Suprapubic skin (tissue), 4 donors: ENCODE data around the gene DEUP1. TPM values are rescaled to one million over a fixed set of nuclear protein-coding genes. Genes with fewer than 3 reads are reported as not detected.

Experiments used
- total RNA-seq, 4 donors: library from RNA; depleted of rRNA; stranded (reverse); fragments of >200 nt; gene quantifications; one replicate each; pipeline ENCODE4 v1.1.0, GENCODE V29; 2016

Gene DEUP1
- total RNA-seq, 4 donors from 2014 or later, result not detected

Other genes with a start within 250 kb of the DEUP1 start
- 10 to 100 TPM in 1 of 4 donors, 1 to 10 TPM in 3; 7.2 to 16.3 (median 8.9) TPM for gene SLC36A4, start 132.8 kb upstream of the DEUP1 start, total RNA-seq
- 10 to 100 TPM; 12.1 to 53.1 (median 26.9) TPM for gene SMCO4, start 212.6 kb downstream of the DEUP1 start, total RNA-seq